Retina (tissue), 1 donor: ENCODE data around the gene SKAP1.
"Not testable (repeated sequence)": the region's sequence is repeated elsewhere in the genome, so short reads cannot be mapped to it uniquely, and the experiment has no call there.

Source experiments
- DNase-seq: peaks from one replicate; pipeline ENCODE4 v3.0.0-alpha.2; 2016

The SKAP1 gene

GRCh38 chr17:48429638-48430586 is at the start of gene SKAP1:
Gene SKAP1 (minus strand): TSS chr17:48430214.
- peak; percentile 28 for DNase-seq

- DNase-seq, result no peak
Observed at GRCh38 chr17:48479014-48479402, 49.0 kb upstream of the SKAP1 start.

- DNase-seq, result no peak
Observed at GRCh38 chr17:48478224-48479013, 48.4 kb upstream of the SKAP1 start.

- no peak for DNase-seq
Observed at GRCh38 chr17:48477221-48477620, 47.2 kb upstream of the SKAP1 start.

- DNase-seq, result peak; percentile 17
Observed at GRCh38 chr17:48472411-48473281, 42.6 kb upstream of the SKAP1 start.

GRCh38 chr17:48471817-48472410 is 41.9 kb upstream of the SKAP1 start:
- DNase-seq, result no peak

GRCh38 chr17:48470388-48471034 is 40.5 kb upstream of the SKAP1 start:
- no peak for DNase-seq

- no peak for DNase-seq
Observed at GRCh38 chr17:48469227-48469626, 39.2 kb upstream of the SKAP1 start.

- DNase-seq, result no peak
Observed at GRCh38 chr17:48468299-48468698, 38.3 kb upstream of the SKAP1 start.

- no peak for DNase-seq
Observed at GRCh38 chr17:48465884-48466283, 35.9 kb upstream of the SKAP1 start.

- DNase-seq, result no peak
Observed at GRCh38 chr17:48463526-48463925, 33.5 kb upstream of the SKAP1 start.

GRCh38 chr17:48462946-48463345 is 32.9 kb upstream of the SKAP1 start:
- DNase-seq, result no peak

- no peak for DNase-seq
Observed at GRCh38 chr17:48460052-48460451, 30.0 kb upstream of the SKAP1 start.

GRCh38 chr17:48459070-48459844 is 29.2 kb upstream of the SKAP1 start:
- DNase-seq, result no peak

GRCh38 chr17:48457080-48457836 is 27.2 kb upstream of the SKAP1 start:
- DNase-seq, result peak; percentile 82

GRCh38 chr17:48456589-48456988 is 26.6 kb upstream of the SKAP1 start:
- DNase-seq, result no peak

- no peak for DNase-seq
Observed at GRCh38 chr17:48455791-48456190, 25.8 kb upstream of the SKAP1 start.

- no peak for DNase-seq
Observed at GRCh38 chr17:48453447-48453846, 23.4 kb upstream of the SKAP1 start.

GRCh38 chr17:48451489-48451888 is 21.5 kb upstream of the SKAP1 start:
- DNase-seq, result no peak

GRCh38 chr17:48449335-48449734 is 19.3 kb upstream of the SKAP1 start:
- not testable (repeated sequence) for DNase-seq
